NCI-H1436 treated with DMSO at 0.1 percent for 48 hours (cell line): ENCODE results near the gene SNX1.
"Not testable (repeated sequence)": the region's sequence is repeated elsewhere in the genome, so short reads cannot be mapped to it uniquely, and the experiment has no call there.

Experiments
- DNase-seq: peaks from one replicate; lab custom pipeline; 2025; lab: John Stamatoyannopoulos, UW

The SNX1 gene

GRCh38 chr15:64095795-64096667 is at the start of gene SNX1:
SNX1 (plus strand) TSS chr15:64095982; CDS start chr15:64096014, 32 bp downstream.
- peak; percentile 29 for DNase-seq

GRCh38 chr15:64046421-64047153 is 49.2 kb upstream of the SNX1 start, which contains the start of gene DAPK2:
DAPK2 (minus strand) TSS chr15:64046485; CDS start chr15:64040261, 6,224 bp downstream.
- no peak for DNase-seq

GRCh38 chr15:64048781-64049460 is 46.9 kb upstream of the SNX1 start:
- DNase-seq: no peak

GRCh38 chr15:64050281-64051092 is 45.3 kb upstream of the SNX1 start:
- no peak for DNase-seq

GRCh38 chr15:64051093-64051402 is 44.7 kb upstream of the SNX1 start:
- DNase-seq: no peak

GRCh38 chr15:64051407-64052259 is 44.1 kb upstream of the SNX1 start:
- DNase-seq: no peak

- no peak for DNase-seq
Observed at GRCh38 chr15:64052925-64053491, 42.8 kb upstream of the SNX1 start.

- DNase-seq: not testable (repeated sequence)
Observed at GRCh38 chr15:64053674-64054073, 42.1 kb upstream of the SNX1 start.

- no peak for DNase-seq
Observed at GRCh38 chr15:64058279-64058678, 37.5 kb upstream of the SNX1 start.

- DNase-seq: not testable (repeated sequence)
Observed at GRCh38 chr15:64059104-64059503, 36.7 kb upstream of the SNX1 start.

- no peak for DNase-seq
Observed at GRCh38 chr15:64060716-64061115, 35.1 kb upstream of the SNX1 start.

GRCh38 chr15:64066451-64066850 is 29.3 kb upstream of the SNX1 start:
- DNase-seq: no peak

- no peak for DNase-seq
Observed at GRCh38 chr15:64067564-64068030, 28.2 kb upstream of the SNX1 start.

GRCh38 chr15:64068133-64068532 is 27.6 kb upstream of the SNX1 start:
- DNase-seq: no peak

- no peak for DNase-seq
Observed at GRCh38 chr15:64070106-64070505, 25.7 kb upstream of the SNX1 start.

GRCh38 chr15:64070965-64071851 is 24.6 kb upstream of the SNX1 start:
- DNase-seq: no peak

- no peak for DNase-seq
Observed at GRCh38 chr15:64071931-64072765, 23.6 kb upstream of the SNX1 start.

- no peak for DNase-seq
Observed at GRCh38 chr15:64072812-64073211, 23.0 kb upstream of the SNX1 start.
